ENCODE measurements around the gene RCOR2.

DNA sequence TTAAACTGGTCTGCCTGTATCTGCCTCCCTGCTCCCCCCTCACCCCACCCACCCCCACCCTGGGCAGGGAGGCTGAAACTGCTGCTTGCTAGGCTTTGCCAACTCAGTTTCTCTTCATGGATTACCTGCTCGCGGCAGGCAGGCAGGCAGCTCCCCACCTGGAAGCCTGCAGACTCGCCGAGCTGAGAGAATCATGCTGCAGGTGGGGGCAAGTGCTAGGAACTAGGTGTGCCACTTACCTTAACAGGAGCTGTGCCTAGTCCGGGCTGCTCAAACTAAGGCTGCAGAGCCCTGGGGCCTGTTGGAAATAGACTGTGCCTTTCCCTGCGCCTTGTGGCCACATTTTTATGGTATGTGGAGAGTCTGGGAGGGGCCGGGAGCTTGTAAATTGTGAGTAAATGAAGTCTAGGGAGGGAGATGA lies 47.8 kb downstream of the RCOR2 start:
- TF ChIP-seq CTCF (IDR thresholded peaks at IDR 0.05; ENCODE audit: insufficient read depth, low read depth, low read length) (no peak), EZH2 (IDR thresholded peaks at IDR 0.05; ENCODE audit: insufficient read depth, low read length) (no peak)

Measured in astrocyte (in vitro differentiated cells and primary cell).